HG02678 (cell line): ENCODE data around the gene TXNDC16.
"Not testable (repeated sequence)": the region's sequence is repeated elsewhere in the genome, so short reads cannot be mapped to it uniquely, and the experiment has no call there.

ENCODE experiments used
- ATAC-seq: cut with Tn5 transposase; IDR thresholded peaks from one replicate; pipeline ENCODE4 v1.9.1; 2021; ENCODE audit warnings: mild to moderate bottlenecking, moderate library complexity; ENCODE audit not compliant: unreplicated experiment

TXNDC16 gene

GRCh38 chr14:52552063-52552988 is at the start of gene TXNDC16, which contains the start of gene GPR137C:
TSS of gene TXNDC16 (minus strand) at chr14:52552505. CDS start at chr14:52543557, 8,948 bp downstream.
TSS of gene GPR137C (plus strand) at chr14:52552836. CDS start at chr14:52553148, 312 bp downstream.
- ATAC-seq = peak; percentile 93

GRCh38 chr14:52599974-52600373 is 47.7 kb upstream of the TXNDC16 start:
- ATAC-seq = no peak

GRCh38 chr14:52598568-52598967 is 46.3 kb upstream of the TXNDC16 start:
- no peak for ATAC-seq

DNA sequence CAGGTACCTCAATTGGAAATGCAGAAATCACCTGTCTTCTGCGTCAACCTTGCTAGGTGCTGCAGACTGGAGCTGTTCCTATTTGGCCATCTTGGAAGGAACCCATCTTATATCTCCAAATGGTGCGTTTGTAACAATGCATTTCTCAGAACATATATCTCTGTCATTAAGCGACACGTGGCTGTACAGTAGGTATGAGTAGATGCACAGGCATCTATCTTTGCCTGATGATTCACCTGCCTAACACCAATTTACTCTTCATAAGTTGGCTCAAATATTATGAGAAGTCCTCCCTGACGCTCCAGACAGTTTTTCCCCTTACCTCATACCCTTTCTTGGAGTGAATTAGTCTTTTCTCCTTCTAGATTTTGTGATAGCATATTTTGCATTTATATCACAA is 44.6 kb upstream of the TXNDC16 start:
- ATAC-seq = no peak

DNA sequence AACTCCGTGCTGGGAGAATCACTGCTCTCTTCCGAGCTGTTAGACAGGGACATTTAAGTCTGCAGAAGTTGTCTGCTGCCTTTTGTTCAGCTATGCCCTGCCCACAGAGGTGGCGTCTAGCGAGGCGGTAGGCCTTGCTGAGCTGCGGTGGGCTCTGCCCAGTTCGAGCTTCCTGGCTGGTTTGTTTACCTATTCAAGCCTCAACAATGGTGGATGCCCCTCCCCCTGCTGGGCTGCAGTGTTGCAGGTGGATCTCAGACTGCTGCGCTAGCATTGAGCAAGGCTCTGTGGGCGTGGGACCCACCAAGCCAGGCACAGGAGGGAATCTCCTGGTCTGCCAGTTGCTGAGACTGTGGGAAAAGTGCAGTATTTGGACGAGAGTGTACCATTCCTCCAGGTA is 44.0 kb upstream of the TXNDC16 start:
- no peak for ATAC-seq

DNA sequence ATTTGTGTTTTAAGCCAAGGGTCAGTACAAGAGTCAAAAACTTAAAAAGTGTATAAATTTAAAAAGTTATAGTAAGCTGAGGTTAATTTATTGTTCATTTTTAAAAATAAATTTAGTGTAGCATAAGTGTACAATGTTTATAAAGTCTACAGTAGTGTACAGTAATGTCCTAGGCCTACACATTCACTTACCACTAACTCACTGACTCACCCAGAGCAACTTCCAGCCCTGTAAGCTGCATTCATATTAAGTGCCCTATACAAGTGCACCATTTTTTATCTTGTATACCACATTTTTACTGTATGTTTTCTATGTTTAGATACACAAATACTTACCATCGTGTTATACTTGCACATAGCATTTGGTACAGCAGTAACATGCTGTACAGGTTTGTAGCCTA is 38.0 kb upstream of the TXNDC16 start:
- no peak for ATAC-seq

GRCh38 chr14:52589646-52590045 is 37.3 kb upstream of the TXNDC16 start:
- no peak for ATAC-seq

DNA sequence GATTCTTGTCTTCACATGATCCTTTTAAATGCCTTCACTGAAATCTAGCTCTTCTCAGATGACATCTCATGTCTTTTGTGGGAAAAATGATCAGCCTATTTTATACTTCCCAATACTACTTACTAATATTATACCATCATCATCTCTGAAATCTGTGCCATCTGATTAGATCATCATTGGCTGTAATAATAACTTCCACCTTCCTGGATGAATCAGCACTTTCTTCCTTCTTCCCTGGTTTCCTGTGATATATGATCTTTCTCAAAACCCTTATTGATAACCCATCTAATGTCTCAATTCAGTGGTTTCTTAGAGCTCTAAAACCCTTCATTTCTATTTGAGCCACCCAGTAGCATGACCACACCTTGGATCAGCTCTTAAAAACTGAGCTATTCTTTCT is 31.2 kb upstream of the TXNDC16 start:
- ATAC-seq = no peak

GRCh38 chr14:52575858-52576257 is 23.6 kb upstream of the TXNDC16 start:
- no peak for ATAC-seq

- ATAC-seq = not testable (repeated sequence)
These were observed 16.1 kb upstream of the TXNDC16 start for GRCh38 chr14:52568454-52568853.

DNA sequence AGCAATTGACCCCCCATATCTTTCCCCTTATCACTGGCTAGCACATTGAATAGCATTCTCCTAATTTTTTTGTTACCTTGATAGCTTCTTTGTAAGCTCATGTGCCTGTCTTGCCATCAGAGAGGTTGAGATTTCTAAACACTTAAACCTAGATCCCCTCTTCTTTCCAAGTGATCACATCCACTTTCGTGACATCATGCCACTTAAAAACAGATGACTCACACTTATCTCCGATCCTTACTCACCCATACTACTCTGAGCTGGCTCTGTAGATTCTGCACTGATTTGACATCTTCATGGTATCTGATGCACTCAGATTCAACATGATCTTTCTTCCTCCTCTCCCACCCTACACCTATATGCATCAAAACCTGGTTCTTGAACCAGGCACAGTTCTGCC is 10.8 kb upstream of the TXNDC16 start:
- ATAC-seq = no peak

DNA sequence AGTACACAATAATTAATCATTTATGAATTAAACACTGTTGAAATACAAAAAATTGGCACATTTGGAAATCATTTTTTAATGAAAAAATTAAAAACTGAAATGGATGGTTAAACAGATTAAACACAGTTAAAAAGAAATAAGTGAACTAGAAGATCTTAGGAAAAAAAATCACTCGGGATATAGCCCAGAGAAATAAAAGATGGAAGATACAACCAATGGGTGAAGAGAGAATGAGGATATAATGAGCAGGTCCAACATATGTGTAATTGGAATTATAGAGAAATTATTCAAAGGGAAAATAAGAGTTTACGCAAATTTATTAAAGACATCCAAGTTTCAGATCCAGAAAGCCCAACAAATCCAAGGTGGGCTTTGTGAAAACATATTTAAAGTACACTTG is 6.4 kb upstream of the TXNDC16 start:
- ATAC-seq = no peak

DNA sequence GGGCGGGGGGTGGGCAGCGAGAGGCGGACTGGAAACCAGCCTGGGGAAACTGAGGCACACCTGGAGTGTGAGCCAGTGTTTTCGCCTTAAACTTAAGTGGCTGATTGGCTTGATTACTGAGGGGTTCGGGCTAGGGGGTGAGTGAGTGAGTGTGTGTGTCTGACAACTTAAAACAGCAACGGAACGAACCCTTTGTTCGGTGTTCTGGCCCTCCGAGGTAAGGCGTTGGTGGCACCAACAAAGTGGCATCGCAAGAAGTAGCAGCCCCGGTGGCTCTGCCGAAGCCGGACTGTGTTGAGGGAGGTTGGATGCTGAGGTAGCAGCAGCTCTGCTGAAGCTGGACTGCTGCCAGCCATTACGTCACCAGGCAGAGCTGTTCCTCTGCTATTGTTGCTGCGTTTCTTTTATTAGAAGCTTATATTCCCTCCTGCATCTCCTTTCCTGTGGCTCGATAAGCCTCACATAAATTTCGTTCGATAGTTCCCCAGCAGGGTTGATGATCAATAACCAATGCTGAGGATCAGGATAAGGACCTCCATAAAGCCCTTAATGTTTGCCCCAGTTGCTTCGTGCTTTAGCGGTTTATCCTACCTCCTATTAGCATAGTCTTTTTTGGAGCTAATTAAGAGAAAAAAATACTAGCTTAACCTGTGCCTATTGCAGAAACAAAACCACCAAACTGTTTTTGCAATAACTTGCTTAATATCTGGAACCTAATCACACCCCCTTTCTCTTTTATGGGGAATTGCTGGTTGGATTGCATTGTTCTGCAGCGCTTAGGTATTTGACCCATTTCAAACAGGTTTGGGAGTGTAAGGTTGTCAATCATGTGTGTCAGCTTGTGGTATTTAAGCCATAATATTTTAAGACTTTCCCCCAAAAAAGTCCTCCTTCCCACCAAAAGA is 1.6 kb upstream of the TXNDC16 start:
- no peak for ATAC-seq

DNA sequence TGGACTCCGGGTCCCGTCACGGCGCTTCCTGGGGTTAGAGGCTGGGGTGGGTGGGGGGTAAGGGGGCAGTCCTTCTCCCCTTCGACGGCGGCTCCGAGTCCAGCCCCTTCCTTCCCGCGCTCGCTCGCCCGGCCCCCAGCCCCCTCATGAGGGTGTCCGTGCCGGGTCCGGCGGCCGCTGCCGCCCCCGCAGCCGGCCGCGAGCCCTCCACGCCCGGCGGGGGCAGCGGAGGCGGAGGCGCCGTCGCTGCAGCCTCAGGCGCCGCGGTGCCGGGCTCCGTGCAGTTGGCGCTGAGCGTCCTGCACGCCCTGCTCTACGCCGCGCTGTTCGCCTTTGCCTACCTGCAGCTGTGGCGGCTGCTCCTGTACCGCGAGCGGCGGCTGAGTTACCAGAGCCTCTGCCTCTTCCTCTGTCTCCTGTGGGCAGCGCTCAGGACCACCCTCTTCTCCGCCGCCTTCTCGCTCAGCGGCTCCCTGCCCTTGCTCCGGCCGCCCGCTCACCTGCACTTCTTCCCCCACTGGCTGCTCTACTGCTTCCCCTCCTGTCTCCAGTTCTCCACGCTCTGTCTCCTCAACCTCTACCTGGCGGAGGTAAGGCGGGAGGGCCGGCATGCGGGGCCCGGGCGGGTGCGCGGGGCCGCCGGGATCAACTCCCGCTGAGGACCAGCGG is 831 bp upstream of the TXNDC16 start:
- ATAC-seq = peak; percentile 17

GRCh38 chr14:52551696-52552062 is 626 bp downstream of the TXNDC16 start:
- ATAC-seq = no peak

DNA sequence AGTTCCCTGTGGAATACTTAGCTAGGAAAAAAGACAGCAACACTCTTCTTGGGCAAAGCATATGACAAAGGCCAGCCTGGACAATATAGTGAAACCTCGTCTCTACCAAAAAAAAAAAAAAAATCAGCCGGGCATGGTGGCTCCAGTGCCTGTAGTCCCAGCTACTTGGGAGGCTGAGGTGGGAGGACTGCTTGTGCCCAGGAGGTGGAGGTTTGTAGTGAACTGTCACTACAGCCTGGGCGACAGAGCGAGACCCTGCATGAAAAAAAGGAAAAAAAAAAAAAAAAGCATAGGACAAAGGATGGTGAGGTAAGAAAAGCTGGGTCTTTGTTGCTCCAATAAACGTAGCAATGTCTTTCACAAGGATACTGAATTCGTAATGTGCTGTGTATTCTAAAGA is 1.1 kb downstream of the TXNDC16 start:
- ATAC-seq = no peak

DNA sequence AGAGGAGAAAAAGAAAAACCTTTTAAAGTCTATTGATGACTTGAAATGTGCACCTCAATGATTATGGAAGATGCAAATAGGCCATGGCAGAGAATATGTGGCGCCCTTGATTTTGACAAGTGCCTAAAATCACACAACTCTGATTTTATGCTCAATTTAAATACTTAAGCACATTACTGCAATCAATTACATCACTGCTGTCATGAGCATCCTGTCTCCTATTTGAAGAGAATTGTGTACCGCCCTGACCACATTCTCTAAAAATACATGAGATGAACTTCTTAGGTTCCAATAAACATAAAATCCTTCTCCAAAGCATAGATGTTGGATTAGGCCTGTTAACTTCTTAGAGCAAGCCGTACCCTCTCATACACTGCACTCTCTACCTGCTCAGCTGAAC is 1.6 kb downstream of the TXNDC16 start:
- ATAC-seq = no peak

- no peak for ATAC-seq
These were observed 4.8 kb downstream of the TXNDC16 start for GRCh38 chr14:52547526-52547925.

DNA sequence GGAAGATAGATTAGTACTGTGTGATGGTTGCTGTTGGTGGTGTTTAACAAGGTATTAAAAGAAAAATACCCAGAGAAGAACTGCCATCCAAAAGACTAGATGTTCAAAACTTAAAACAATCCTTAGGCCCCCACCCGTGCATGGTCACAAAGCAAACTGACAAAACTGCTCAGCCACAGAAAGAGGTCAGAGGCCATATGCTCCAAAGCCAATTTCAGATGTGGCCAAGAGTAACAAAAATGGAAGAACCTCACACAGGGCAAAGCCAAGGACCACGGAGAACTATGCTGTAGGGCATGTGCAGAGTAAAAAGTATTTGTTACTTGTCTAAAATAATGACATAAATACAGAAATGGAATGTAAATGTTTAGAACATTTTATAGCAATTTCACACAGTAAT is 5.3 kb downstream of the TXNDC16 start:
- ATAC-seq = no peak

- no peak for ATAC-seq
These were observed 6.0 kb downstream of the TXNDC16 start for GRCh38 chr14:52546318-52546670.
